IPS-20b (cell line): ENCODE results near the gene JMJD7.

Source experiments
- H3K27ac ChIP-seq: one replicate; pipeline ENCODE4 v1.5.1; 2013; ENCODE audit warnings: low read length
- H3K27me3 ChIP-seq: 2 replicates; pipeline ENCODE4 v1.6.1; 2013; ENCODE audit warnings: mild to moderate bottlenecking, low read length, inconsistent platforms; ENCODE audit not compliant: insufficient read depth
- H3K36me3 ChIP-seq: 2 replicates; pipeline ENCODE4 v1.6.1; 2013; ENCODE audit warnings: low read depth, mild to moderate bottlenecking, inconsistent platforms, low read length, moderate library complexity; ENCODE audit not compliant: insufficient read depth
- H3K4me1 ChIP-seq: 2 replicates; pipeline ENCODE4 v1.6.1; 2013; ENCODE audit warnings: mild to moderate bottlenecking, control low read depth, inconsistent platforms, low read length, moderate library complexity; ENCODE audit not compliant: insufficient read depth
- H3K4me3 ChIP-seq: 2 replicates; pipeline ENCODE4 v1.5.1; 2013; ENCODE audit warnings: mild to moderate bottlenecking, low read length, inconsistent platforms
- H3K9ac ChIP-seq: 2 replicates; pipeline ENCODE4 v1.6.1; 2013; ENCODE audit warnings: low read depth, mild to moderate bottlenecking, inconsistent platforms, low read length, moderate library complexity
- H3K9me3 ChIP-seq: 2 replicates; pipeline ENCODE4 v1.6.1; 2013; ENCODE audit warnings: mild to moderate bottlenecking, low read depth, low read length, inconsistent platforms; ENCODE audit not compliant: insufficient read depth

JMJD7 gene

DNA sequence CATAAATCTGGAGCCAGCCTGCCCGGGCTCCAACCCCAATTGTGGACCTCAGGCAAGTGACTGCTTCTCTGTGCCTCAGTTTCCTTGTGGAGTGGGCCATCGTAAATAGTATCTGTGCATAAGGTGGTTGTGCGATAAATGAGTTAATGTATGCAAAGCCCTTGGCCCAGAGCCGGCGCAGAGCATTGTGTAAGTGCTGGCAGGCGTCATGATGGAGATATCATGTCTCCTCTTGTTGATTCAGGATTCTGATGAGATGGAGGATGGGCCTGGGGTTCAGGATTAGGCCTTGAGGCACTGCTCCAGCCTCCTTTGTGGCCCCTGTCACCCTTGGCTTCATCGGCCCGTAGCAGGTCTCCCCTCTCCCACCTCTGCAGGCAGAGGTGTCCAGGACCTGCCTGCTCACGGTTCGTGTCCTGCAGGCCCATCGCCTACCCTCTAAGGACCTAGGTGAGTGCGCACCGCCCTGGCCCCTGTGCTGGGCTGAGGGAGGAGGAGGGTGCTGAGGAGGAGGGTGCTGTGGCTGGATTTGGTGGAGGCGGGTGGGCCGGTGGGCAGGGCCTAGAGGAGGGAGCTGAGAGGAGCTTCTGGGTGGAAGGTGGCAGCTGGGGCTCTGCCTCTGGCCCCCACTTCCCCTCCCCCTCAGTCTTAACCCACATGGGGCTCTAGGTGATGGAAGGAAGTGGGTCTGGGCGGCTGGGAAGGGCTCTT lies 12.0 kb downstream of the JMJD7 start:
- Histone ChIP-seq H3K9ac (no peak overlapping the region), H3K36me3 (no peaks in the 10 kb centered on the region), H3K27me3 (no peaks in the 10 kb centered on the region), H3K4me3 (no peak overlapping the region), H3K27ac (no peak overlapping the region), H3K4me1 (no peaks in the 10 kb centered on the region), H3K9me3 (no peaks in the 10 kb centered on the region)

DNA sequence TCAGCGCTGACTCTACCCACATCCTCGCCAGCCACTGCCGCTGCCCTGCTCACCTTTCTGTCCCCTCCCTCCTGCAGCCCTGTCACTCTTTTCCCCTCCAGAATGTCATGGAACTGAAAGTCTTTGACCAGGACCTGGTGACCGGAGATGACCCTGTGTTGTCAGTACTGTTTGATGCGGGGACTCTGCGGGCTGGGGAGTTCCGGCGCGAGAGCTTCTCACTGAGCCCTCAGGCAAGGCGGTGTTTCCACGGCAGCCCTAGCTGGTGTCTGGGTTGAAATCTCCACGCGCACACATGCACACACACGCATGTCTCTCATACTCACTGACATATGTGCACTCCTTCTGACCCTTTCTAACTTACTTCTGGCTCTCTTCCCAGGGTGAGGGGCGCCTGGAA lies 12.8 kb downstream of the JMJD7 start:
- Histone ChIP-seq H3K9me3 (no peaks in the 10 kb centered on the region), H3K9ac (no peak overlapping the region), H3K4me3 (no peak overlapping the region), H3K36me3 (no peaks in the 10 kb centered on the region), H3K4me1 (no peaks in the 10 kb centered on the region), H3K27ac (no peak overlapping the region), H3K27me3 (no peaks in the 10 kb centered on the region)

DNA sequence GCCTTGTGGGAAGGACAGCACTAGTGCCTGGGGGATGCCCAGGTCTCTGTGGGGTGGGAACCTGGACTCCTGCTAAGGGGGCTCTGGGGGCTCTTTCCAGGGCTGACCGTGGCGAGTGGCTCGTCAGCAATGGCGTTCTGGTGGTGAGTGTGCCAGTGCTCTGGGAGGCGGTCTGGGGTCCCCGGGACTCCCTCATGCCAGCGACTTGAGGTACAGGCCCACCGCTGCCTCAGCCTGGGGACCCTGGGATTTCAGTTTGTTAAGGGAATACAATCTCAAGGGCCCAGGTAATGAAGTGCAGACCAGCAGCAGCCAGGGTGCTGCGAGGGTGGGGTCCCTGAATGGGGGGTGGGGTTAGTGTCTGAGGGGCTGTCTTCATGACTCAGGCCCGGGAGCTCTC lies 13.2 kb downstream of the JMJD7 start:
- Histone ChIP-seq H3K9me3 (no peaks in the 10 kb centered on the region), H3K36me3 (no peaks in the 10 kb centered on the region), H3K27ac (no peak overlapping the region), H3K27me3 (no peaks in the 10 kb centered on the region), H3K9ac (no peak overlapping the region), H3K4me3 (no peak overlapping the region), H3K4me1 (no peaks in the 10 kb centered on the region)

DNA sequence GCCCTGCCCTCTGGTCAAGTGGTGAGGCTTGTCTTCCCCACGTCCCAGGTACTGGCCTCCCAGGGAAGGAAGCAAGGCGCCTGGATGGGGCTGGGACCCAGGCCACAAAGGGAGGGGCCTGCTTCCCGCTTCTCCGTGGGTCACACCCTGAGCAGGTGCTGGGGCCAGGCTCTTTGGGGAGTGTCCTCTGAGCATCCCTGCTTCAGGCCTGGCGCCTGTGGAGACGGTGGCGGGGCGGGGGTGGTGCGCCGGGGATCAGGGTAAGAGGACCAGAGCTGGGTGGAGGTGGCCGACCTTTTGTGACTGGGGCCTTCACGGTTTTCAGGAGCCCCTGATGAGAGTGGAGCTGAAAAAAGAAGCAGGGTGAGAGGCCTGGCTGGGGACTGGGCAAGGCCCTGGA lies 14.3 kb downstream of the JMJD7 start:
- no peak overlapping the region for H3K4me3 ChIP-seq
- no peak overlapping the region for H3K9ac ChIP-seq
- H3K27ac ChIP-seq = no peak overlapping the region
- H3K9me3 ChIP-seq = no peaks in the 10 kb centered on the region
- peaks cover 10% of the 10 kb centered on the region for H3K36me3 ChIP-seq
- H3K27me3 ChIP-seq = no peaks in the 10 kb centered on the region
- no peaks in the 10 kb centered on the region for H3K4me1 ChIP-seq

DNA sequence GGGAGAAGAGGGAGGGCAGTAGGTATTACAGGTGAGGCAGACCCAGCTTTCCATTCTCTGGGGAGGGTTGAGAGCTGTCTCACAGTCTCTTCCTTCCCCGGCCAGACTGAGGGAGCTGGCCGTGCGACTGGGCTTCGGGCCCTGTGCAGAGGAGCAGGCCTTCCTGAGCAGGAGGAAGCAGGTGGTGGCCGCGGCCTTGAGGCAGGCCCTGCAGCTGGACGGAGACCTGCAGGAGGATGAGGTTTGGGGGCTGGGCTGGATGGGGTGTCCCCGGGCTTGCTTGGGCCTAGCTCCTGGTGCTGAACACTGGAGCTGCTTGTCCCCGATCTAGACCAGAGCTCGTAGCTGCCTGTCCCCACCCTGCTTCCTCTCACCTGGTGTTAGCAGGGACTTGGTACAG lies 15.7 kb downstream of the JMJD7 start:
- H3K9ac ChIP-seq = no peak overlapping the region
- H3K36me3 ChIP-seq = peaks cover 22% of the 10 kb centered on the region
- no peaks in the 10 kb centered on the region for H3K4me1 ChIP-seq
- H3K27me3 ChIP-seq = no peaks in the 10 kb centered on the region
- H3K4me3 ChIP-seq = no peak overlapping the region
- H3K27ac ChIP-seq = no peak overlapping the region
- H3K9me3 ChIP-seq = no peaks in the 10 kb centered on the region

DNA sequence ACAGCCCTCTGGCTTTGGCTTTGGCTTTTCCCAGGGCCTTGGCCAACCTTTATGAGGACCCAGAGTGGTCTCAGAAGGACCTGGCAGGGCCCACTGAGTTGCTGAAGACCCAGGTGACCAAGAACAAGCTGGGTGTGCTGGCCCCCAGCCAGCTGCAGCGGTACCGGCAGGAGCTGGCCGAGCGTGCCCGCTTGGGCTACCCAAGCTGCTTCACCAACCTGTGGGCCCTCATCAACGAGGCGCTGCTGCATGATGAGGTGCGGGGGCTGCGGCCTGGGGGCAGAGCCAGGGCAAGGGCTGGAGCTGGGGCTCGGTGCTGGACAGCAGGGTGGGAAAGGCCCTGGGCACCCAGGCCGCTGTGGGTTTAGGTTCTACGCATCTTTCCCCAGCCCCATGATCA lies 16.9 kb downstream of the JMJD7 start:
- Histone ChIP-seq H3K27ac (no peak overlapping the region), H3K36me3 (peaks cover 22% of the 10 kb centered on the region)

DNA sequence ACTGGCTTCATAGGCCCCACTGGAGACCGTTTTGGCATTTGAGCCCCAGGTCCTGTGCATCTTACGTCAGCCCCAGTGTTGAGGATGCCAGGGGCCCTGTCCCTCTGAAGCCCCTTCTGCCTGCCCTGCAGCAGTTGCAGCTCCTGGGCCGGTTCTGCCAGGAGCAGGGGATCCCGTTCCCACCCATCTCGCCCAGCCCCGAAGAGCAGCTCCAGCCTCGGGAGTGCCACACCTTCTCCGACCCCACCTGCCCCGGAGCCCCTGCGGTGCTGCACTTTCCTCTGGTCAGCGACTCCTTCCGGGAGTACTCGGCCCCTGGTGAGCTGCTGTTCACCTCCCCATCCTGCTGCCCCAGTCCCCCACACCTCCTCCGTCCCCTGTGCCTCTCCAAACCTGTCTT lies 19.3 kb downstream of the JMJD7 start:
- no peak overlapping the region for H3K4me3 ChIP-seq
- no peak overlapping the region for H3K27ac ChIP-seq
- no peaks in the 10 kb centered on the region for H3K4me1 ChIP-seq
- H3K36me3 ChIP-seq = peaks cover 22% of the 10 kb centered on the region
- no peaks in the 10 kb centered on the region for H3K27me3 ChIP-seq
- H3K9me3 ChIP-seq = no peaks in the 10 kb centered on the region
- H3K9ac ChIP-seq = no peak overlapping the region

More for the DNA sequence above, 16.9 kb downstream of the JMJD7 start:
- no peak overlapping the region for H3K4me3 ChIP-seq
- H3K9ac ChIP-seq = no peak overlapping the region
- no peaks in the 10 kb centered on the region for H3K4me1 ChIP-seq
- H3K9me3 ChIP-seq = no peaks in the 10 kb centered on the region
- H3K27me3 ChIP-seq = no peaks in the 10 kb centered on the region

DNA sequence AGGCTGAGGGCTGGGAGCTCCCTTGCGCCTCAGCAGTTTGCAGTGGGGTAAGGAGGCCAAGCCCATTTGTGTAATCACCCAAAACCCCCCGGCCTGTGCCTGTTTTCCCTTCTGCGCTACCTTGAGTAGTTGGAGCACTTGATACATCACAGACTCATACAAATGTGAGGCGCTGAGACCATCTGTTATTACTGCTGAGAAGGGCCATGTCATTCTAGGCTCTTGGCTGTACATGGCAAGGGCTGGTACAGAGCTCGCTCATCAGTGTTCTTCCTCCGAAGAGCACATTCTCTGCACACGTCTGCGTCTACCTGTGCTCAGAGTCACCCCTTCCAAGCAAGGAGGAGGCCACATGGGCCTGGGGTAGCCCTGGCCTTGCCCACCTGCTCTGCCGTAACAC lies 20.1 kb downstream of the JMJD7 start:
- Histone ChIP-seq H3K9ac (no peak overlapping the region), H3K4me3 (no peak overlapping the region), H3K36me3 (peaks cover 22% of the 10 kb centered on the region), H3K4me1 (no peaks in the 10 kb centered on the region), H3K9me3 (no peaks in the 10 kb centered on the region), H3K27ac (no peak overlapping the region), H3K27me3 (no peaks in the 10 kb centered on the region)

DNA sequence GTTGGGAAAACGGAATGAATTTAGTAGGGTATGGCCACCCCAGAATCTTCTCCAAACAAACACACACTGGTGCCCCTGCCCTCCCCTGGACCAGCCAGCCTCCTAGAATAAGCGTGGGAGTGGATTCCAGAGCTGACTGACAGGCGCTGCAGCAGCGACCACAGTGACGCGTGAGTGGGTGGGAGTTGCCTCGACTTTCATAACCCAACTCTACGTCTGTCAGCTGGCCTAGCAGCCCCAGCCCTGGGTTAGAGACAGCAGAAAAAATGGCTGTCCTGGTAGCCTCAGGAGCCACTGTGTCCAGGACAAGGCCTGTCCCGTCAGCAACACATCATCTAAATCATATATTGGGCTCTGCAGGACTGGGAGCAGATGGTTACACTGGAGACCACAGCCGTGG lies 20.7 kb downstream of the JMJD7 start:
- Histone ChIP-seq H3K9ac (no peak overlapping the region), H3K36me3 (peaks cover 22% of the 10 kb centered on the region)

DNA sequence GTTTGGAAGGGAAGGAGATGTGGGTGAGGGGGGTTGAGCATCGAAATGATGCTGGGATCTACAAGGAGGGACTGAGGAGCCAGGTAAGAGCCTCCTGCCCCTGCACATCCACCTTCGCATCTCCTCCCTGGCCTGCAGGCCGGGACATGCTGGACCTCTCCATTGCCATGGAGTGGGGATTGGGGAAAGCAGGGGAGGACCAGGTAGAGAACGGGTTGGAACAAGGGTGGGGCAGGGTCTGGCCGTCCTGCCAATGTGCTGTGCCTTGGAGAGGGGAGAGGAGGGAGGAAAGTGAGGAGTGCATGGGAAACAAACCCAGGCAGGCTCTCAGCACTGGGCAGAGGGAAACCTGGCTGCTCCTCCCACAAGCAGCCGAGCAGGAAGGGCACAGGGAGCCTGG lies 21.3 kb downstream of the JMJD7 start:
- no peak overlapping the region for H3K27ac ChIP-seq
- H3K9ac ChIP-seq = no peak overlapping the region
- H3K4me3 ChIP-seq = no peak overlapping the region
- no peaks in the 10 kb centered on the region for H3K4me1 ChIP-seq
- H3K36me3 ChIP-seq = peaks cover 22% of the 10 kb centered on the region
- no peaks in the 10 kb centered on the region for H3K9me3 ChIP-seq
- no peaks in the 10 kb centered on the region for H3K27me3 ChIP-seq

More for the DNA sequence above, 20.7 kb downstream of the JMJD7 start:
- Histone ChIP-seq H3K27me3 (no peaks in the 10 kb centered on the region), H3K4me1 (no peaks in the 10 kb centered on the region), H3K9me3 (no peaks in the 10 kb centered on the region), H3K27ac (no peak overlapping the region), H3K4me3 (no peak overlapping the region)

DNA sequence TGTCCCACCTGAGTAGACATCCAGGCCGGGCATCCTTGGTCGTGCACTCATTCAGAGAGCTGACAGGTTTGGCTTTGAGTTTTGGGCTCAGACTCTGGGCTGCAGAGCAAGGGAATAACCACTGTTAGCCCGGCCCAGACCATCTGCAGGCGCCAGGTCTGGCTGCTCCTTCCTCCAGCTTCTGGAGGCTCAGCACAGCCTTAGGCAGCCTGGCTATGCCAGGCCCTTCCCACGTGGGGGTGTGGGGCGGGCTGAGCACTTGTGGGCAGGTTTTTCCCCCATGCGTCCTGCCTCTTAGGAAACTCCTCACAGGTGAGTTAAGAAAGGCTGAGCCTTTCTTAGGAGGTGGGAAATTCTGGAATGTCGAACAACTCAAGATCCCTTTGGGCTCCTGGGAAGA lies 22.0 kb downstream of the JMJD7 start:
- H3K27ac ChIP-seq = no peak overlapping the region
- peaks cover 22% of the 10 kb centered on the region for H3K36me3 ChIP-seq
- H3K27me3 ChIP-seq = no peaks in the 10 kb centered on the region
- H3K9ac ChIP-seq = no peak overlapping the region
- H3K9me3 ChIP-seq = no peaks in the 10 kb centered on the region
- H3K4me3 ChIP-seq = no peak overlapping the region
- H3K4me1 ChIP-seq = no peaks in the 10 kb centered on the region

DNA sequence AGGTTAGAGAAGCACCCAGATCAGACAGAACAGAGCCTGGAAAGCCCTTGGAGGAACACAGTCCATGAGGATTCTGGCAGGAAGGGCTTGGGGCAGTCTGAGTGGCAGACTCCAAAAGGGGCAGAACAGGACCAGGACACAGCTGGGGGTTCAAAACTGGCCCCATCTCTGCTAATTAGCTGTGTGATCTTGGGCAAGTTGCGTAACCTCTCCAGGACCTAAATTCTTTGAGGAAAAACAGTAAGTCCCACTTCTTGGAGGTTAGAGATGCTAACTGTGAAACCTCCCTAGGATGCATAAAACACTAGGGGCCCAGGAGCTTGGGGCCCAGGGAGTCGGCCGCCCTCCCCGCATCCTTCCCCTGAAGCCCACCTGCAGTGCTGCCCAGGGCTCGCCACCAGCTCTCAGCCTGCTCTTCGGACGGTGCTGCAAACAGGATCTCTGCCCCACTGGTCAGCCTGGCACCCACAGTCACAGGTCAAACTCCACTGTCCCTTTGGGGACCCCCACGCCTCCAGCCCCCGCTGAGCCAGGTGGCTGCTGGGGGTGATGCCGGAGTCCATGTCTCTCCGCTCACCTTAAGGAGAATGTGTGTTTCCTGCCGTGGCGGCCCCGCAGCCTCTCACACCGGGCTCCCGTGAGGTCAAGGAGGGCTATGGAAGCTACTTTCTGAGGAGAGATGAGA lies 22.7 kb downstream of the JMJD7 start:
- Histone ChIP-seq H3K4me1 (no peaks in the 10 kb centered on the region), H3K9ac (no peak overlapping the region), H3K4me3 (no peak overlapping the region), H3K27me3 (no peaks in the 10 kb centered on the region), H3K36me3 (peaks cover 22% of the 10 kb centered on the region), H3K27ac (no peak overlapping the region), H3K9me3 (no peaks in the 10 kb centered on the region)
